Stimulated activated CD4-positive, alpha-beta T cell treated with anti-CD3 and anti-CD28 coated beads, Interleukin-1b, Interleukin-23, amount 100 ng/mL, for 4 hours (primary cell): ENCODE results near the gene IL3.

ENCODE experiments used
- DNase-seq, 2 donors: peaks; one replicate each; pipeline ENCODE4 v3.0.0-alpha.2; 2020; ENCODE audit warnings: low read depth in 2 of 2

IL3 gene

GRCh38 chr5:132072070-132072469, 11.6 kb downstream of the IL3 start:
- DNase-seq, result no peak

- no peak for DNase-seq
Measured at GRCh38 chr5:132072528-132072927, 12.1 kb downstream of the IL3 start.

GRCh38 chr5:132073231-132074013, 13.0 kb downstream of the IL3 start, which contains the start of gene CSF2:
Gene CSF2, plus strand, starts transcription at chr5:132073789. Its CDS starts 35 bp downstream, at chr5:132073824.
- DNase-seq, result no peak

- no peak for DNase-seq
Measured at GRCh38 chr5:132074091-132074771, 13.8 kb downstream of the IL3 start.

- DNase-seq, result no peak
Measured at GRCh38 chr5:132074772-132075718, 14.6 kb downstream of the IL3 start.

- DNase-seq, result no peak
Measured at GRCh38 chr5:132075719-132076077, 15.2 kb downstream of the IL3 start.

- DNase-seq, result no peak
Measured at GRCh38 chr5:132076202-132076830, 15.9 kb downstream of the IL3 start.

GRCh38 chr5:132076983-132077382, 16.5 kb downstream of the IL3 start:
- DNase-seq, result no peak

GRCh38 chr5:132079081-132079480, 18.6 kb downstream of the IL3 start:
- no peak for DNase-seq

GRCh38 chr5:132079619-132080018, 19.2 kb downstream of the IL3 start:
- DNase-seq, result no peak

GRCh38 chr5:132080595-132080994, 20.1 kb downstream of the IL3 start:
- no peak for DNase-seq

- no peak for DNase-seq
Measured at GRCh38 chr5:132081458-132081857, 21.0 kb downstream of the IL3 start.

GRCh38 chr5:132082329-132083023, 22.0 kb downstream of the IL3 start:
- no peak for DNase-seq

GRCh38 chr5:132083071-132083678, 22.7 kb downstream of the IL3 start:
- DNase-seq, result no peak

GRCh38 chr5:132085686-132086085, 25.2 kb downstream of the IL3 start:
- no peak for DNase-seq

GRCh38 chr5:132086277-132086794, 25.9 kb downstream of the IL3 start:
- DNase-seq, result no peak

- no peak for DNase-seq
Measured at GRCh38 chr5:132087176-132087575, 26.7 kb downstream of the IL3 start.

GRCh38 chr5:132087661-132088060, 27.2 kb downstream of the IL3 start:
- DNase-seq, result no peak

GRCh38 chr5:132089363-132089762, 28.9 kb downstream of the IL3 start:
- DNase-seq, result no peak

GRCh38 chr5:132090107-132090506, 29.7 kb downstream of the IL3 start:
- no peak for DNase-seq
